IMR-90 (cell line): ENCODE data around the gene NADK.

Experiments
- CEBPB ChIP-seq: IDR thresholded peaks from 2 replicates; pipeline ENCODE4 v1.6.1; 2012; ENCODE audit warnings: low read depth, low read length, improper control_type of control experiment
- CHD1 ChIP-seq: IDR thresholded peaks from 2 replicates; pipeline ENCODE4 v1.6.1; 2012; ENCODE audit warnings: low read depth, low read length, improper control_type of control experiment
- FOS ChIP-seq: fragments of 150-350 bp; IDR thresholded peaks from 2 replicates; pipeline ENCODE4 v1.6.1; 2016; ENCODE audit warnings: low read depth, low read length
- MAZ ChIP-seq: IDR thresholded peaks from 2 replicates; pipeline ENCODE4 v1.6.1; 2012; ENCODE audit warnings: low read depth, mild to moderate bottlenecking, low read length, improper control_type of control experiment, moderate library complexity, borderline replicate concordance
- MXI1 ChIP-seq: IDR thresholded peaks from 2 replicates; pipeline ENCODE4 v1.6.1; 2012; ENCODE audit warnings: low read depth, mild to moderate bottlenecking, low read length, moderate library complexity, borderline replicate concordance
- POLR2A ChIP-seq: IDR thresholded peaks from 2 replicates; pipeline ENCODE4 v1.6.1; 2012; ENCODE audit warnings: mild to moderate bottlenecking, low read depth, low read length
- RAD21 ChIP-seq: IDR thresholded peaks from 2 replicates; pipeline ENCODE4 v1.6.1; 2012; ENCODE audit warnings: low read length, improper control_type of control experiment
- RCOR1 ChIP-seq: IDR thresholded peaks from 2 replicates; pipeline ENCODE4 v1.6.1; 2012; ENCODE audit warnings: mild to moderate bottlenecking, low read length, improper control_type of control experiment; ENCODE audit not compliant: insufficient replicate concordance
- RFX5 ChIP-seq: IDR thresholded peaks from 2 replicates; pipeline ENCODE4 v1.8.0; 2012; ENCODE audit warnings: low read depth, mild to moderate bottlenecking, low read length, moderate library complexity
- SMC3 ChIP-seq: fragments of 150-350 bp; IDR thresholded peaks from 2 replicates; pipeline ENCODE4 v1.6.1; 2016; ENCODE audit warnings: low read depth, mild to moderate bottlenecking, antibody characterized with exemption, low read length, moderate library complexity
- TF ChIP-seq, protein P1 (sequence below): conservative IDR thresholded peaks from 2 replicates; pipeline ENCODE4 v1.5.1; 2012; ENCODE audit warnings: mild to moderate bottlenecking, low read depth, low read length, improper control_type of control experiment
- TF ChIP-seq, protein P2 (sequence below): fragments of 150-350 bp; IDR thresholded peaks from 2 replicates; pipeline ENCODE4 v1.6.1; 2017; ENCODE audit warnings: mild to moderate bottlenecking, antibody characterized with exemption, low read length, low read depth
- TF ChIP-seq, protein P3 (sequence below): fragments of 150-350 bp; IDR thresholded peaks from 2 replicates; pipeline ENCODE4 v1.6.1; 2016; ENCODE audit warnings: low read depth, mild to moderate bottlenecking, low read length, moderate library complexity, borderline replicate concordance

DNA sequence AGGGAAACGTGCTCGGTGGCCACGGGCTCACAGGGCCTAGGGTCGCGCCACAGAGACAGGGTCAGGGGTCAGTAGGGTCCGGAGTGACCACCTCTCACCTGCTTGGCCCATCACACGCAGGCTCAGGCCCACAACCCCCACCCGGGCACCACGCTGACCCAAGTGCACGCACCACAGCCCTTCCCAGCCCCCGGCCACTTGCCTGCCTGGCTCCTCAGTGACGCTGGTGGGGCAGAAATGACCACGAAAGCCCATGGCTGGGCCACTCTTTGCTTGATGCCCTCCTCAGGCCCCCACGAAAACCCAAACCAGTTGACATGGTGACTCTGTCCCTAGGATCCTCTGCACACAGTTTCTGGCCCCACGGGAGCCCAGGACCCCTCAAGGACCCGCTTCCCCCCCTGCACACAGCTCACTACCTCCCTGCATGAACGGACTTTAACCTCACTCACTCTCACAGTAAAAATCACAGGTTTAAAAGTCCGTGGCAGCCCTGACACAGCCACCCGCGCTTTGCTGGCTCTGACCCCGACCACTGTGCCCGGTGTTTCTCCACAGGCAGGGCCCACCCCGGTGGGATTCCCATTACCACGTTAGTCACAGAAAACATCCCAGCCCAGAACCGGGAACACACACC lies 20.7 kb downstream of the NADK start:
- TF ChIP-seq, protein P1, sequence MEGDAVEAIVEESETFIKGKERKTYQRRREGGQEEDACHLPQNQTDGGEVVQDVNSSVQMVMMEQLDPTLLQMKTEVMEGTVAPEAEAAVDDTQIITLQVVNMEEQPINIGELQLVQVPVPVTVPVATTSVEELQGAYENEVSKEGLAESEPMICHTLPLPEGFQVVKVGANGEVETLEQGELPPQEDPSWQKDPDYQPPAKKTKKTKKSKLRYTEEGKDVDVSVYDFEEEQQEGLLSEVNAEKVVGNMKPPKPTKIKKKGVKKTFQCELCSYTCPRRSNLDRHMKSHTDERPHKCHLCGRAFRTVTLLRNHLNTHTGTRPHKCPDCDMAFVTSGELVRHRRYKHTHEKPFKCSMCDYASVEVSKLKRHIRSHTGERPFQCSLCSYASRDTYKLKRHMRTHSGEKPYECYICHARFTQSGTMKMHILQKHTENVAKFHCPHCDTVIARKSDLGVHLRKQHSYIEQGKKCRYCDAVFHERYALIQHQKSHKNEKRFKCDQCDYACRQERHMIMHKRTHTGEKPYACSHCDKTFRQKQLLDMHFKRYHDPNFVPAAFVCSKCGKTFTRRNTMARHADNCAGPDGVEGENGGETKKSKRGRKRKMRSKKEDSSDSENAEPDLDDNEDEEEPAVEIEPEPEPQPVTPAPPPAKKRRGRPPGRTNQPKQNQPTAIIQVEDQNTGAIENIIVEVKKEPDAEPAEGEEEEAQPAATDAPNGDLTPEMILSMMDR: no peak
- TF ChIP-seq POLR2A (no peak), RFX5 (no peak), CHD1 (no peak), SMC3 (no peak), RCOR1 (no peak), RAD21 (no peak), FOS (no peak), MXI1 (no peak), CEBPB (no peak), MAZ (no peak)
- TF ChIP-seq, protein P2, sequence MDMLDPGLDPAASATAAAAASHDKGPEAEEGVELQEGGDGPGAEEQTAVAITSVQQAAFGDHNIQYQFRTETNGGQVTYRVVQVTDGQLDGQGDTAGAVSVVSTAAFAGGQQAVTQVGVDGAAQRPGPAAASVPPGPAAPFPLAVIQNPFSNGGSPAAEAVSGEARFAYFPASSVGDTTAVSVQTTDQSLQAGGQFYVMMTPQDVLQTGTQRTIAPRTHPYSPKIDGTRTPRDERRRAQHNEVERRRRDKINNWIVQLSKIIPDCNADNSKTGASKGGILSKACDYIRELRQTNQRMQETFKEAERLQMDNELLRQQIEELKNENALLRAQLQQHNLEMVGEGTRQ: no peak
- TF ChIP-seq, protein P3, sequence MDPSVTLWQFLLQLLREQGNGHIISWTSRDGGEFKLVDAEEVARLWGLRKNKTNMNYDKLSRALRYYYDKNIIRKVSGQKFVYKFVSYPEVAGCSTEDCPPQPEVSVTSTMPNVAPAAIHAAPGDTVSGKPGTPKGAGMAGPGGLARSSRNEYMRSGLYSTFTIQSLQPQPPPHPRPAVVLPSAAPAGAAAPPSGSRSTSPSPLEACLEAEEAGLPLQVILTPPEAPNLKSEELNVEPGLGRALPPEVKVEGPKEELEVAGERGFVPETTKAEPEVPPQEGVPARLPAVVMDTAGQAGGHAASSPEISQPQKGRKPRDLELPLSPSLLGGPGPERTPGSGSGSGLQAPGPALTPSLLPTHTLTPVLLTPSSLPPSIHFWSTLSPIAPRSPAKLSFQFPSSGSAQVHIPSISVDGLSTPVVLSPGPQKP: no peak
